Left lung (tissue), 10 donors: ENCODE measurements around the gene IL2. TPM values are rescaled to one million over a fixed set of nuclear protein-coding genes. Genes with fewer than 3 reads are reported as not detected.

Experiments used
- ATAC-seq: fragments of 200-7000 bp; cut with Tn5 transposase; one replicate; pipeline ENCODE4 v1.9.1; 2020; ENCODE audit warnings: moderate library complexity
- DNase-seq, 4 donors: peaks; one replicate each; pipeline ENCODE4 v3.0.0-alpha.2; 2013 to 2020
- H3K27ac ChIP-seq, 2 donors: fragments of 200-600 bp; sonication (generic) in 1 of 2; one replicate each; pipeline versions ENCODE4 v1.5.0 to v1.8.0; 2020 to 2021
- H3K27me3 ChIP-seq, 2 donors: fragments of 200-600 bp; sonication (generic) in 1 of 2; one replicate each; pipeline versions ENCODE4 v1.5.0 to v1.8.0; 2020 to 2021
- H3K36me3 ChIP-seq, 2 donors: fragments of 200-600 bp; sonication (generic) in 1 of 2; one replicate each; pipeline versions ENCODE4 v1.5.0 to v1.8.0; 2020 to 2021
- H3K4me1 ChIP-seq, 2 donors: fragments of 200-600 bp; one replicate each; pipeline ENCODE4 v1.8.0; 2021
- H3K4me3 ChIP-seq, 2 donors: fragments of 200-600 bp; sonication (generic) in 1 of 2; one replicate each; pipeline versions ENCODE4 v1.5.0 to v1.8.0; 2020 to 2021; ENCODE audit warnings: mild to moderate bottlenecking in 1 of 2
- H3K9me3 ChIP-seq, 2 donors: fragments of 200-600 bp; sonication (generic) in 1 of 2; one replicate each; pipeline versions ENCODE4 v1.5.0 to v1.8.0; 2020 to 2021
- intact Hi-C, 2 donors: fragments of 100-400 bp; cut with DNase I; formaldehyde crosslinking; loops; one replicate each; pipeline versions ENCODE4 v1.11.2 to v1.14.2; 2022
- polyA plus RNA-seq, 6 donors: library from polyadenylated mRNA; unstranded; fragments of 120-200 nt; gene quantifications; one replicate each; pipeline ENCODE4 v1.2.1, GENCODE V29; 2013; ENCODE audit not compliant: insufficient read length in 6 of 6
- total RNA-seq, 2 donors: library from RNA; stranded (reverse); fragmentation: NEBNext Ultra II Directional; extraction: Animal tissue kit (Norgen Biotek cat#: 25700); gene quantifications; one replicate each; pipeline ENCODE4 v1.2.1, GENCODE V29; 2021
- TF ChIP-seq, protein P1 (sequence below), 2 donors: fragments of 200-600 bp; sonication (generic) in 1 of 2; IDR thresholded peaks; one replicate each; pipeline versions ENCODE4 v1.5.0 to v1.8.0; 2021; ENCODE audit warnings: antibody characterized with exemption in 2 of 2
- donor health status: DM: no; HTN: yes; CAD: no.
- donor health status: DM: no; HTN: no; CAD: no.

The IL2 gene
- total and polyA plus RNA-seq, 8 donors, result not detected

GRCh38 chr4:122434285-122434684 lies 22.2 kb downstream of the IL2 start:
- Histone ChIP-seq H3K36me3 (no peaks in the 10 kb centered on the region), H3K4me1 (no peaks in the 10 kb centered on the region), H3K27ac (no peak overlapping the region), H3K9me3 (no peaks in the 10 kb centered on the region), H3K4me3 (no peak overlapping the region), H3K27me3 (no peaks in the 10 kb centered on the region)
- ATAC-seq (no peak), DNase-seq (no peak)
- TF ChIP-seq, protein P1, sequence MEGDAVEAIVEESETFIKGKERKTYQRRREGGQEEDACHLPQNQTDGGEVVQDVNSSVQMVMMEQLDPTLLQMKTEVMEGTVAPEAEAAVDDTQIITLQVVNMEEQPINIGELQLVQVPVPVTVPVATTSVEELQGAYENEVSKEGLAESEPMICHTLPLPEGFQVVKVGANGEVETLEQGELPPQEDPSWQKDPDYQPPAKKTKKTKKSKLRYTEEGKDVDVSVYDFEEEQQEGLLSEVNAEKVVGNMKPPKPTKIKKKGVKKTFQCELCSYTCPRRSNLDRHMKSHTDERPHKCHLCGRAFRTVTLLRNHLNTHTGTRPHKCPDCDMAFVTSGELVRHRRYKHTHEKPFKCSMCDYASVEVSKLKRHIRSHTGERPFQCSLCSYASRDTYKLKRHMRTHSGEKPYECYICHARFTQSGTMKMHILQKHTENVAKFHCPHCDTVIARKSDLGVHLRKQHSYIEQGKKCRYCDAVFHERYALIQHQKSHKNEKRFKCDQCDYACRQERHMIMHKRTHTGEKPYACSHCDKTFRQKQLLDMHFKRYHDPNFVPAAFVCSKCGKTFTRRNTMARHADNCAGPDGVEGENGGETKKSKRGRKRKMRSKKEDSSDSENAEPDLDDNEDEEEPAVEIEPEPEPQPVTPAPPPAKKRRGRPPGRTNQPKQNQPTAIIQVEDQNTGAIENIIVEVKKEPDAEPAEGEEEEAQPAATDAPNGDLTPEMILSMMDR (IDR thresholded peaks at IDR 0.05), result no peak
- intact Hi-C loops, result no loop called here

DNA sequence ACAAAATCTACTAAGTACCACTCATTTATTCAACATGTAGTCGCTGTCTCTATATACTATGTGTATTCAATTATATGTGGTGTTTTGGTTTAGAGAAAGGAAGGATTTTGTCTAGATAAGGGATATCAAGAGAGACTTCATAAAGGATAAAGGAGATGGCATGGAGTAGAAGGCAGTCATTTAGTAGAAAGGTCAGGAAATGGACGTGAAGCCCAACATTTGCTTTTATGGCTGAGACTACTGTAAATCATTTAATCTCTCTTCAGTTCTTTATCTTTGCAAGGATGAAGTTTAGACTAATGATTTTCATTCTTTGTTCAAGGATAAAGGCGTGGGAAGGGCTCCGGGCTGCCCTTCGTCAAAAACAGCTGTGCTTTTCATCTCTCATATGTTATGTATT lies 25.2 kb downstream of the IL2 start:
- intact Hi-C loops, result no loop called here
- no peak for ATAC-seq
- H3K9me3 ChIP-seq, result no peaks in the 10 kb centered on the region
- H3K27me3 ChIP-seq, result no peaks in the 10 kb centered on the region
- H3K4me1 ChIP-seq, result no peaks in the 10 kb centered on the region
- TF ChIP-seq, protein P1 (IDR thresholded peaks at IDR 0.05), result no peak
- H3K27ac ChIP-seq, result no peak overlapping the region
- H3K36me3 ChIP-seq, result no peaks in the 10 kb centered on the region
- no peak for DNase-seq
- no peak overlapping the region for H3K4me3 ChIP-seq

DNA sequence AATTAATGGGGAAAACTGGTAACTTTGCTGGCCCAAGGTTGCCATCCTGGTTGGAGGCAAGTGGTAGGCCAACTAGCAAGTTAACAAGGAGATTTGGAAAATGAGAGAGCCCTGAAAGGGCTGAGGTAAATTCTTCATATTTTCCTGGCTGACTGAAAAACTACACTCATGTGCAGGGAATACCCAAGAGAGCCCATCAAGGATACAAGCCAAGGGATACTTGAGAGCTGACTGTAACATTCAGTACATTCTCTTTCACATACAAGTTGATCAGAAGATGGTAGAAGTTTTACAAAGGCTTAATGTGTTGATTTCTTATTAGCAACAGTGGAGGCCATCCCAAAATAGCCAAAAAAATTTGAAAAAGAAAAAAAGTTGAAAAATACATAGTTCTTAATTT lies 33.3 kb downstream of the IL2 start:
- no peaks in the 10 kb centered on the region for H3K4me1 ChIP-seq
- no peak overlapping the region for H3K4me3 ChIP-seq
- intact Hi-C loops, result no loop called here
- H3K9me3 ChIP-seq, result peaks cover 0 to 20% of the 10 kb centered on the region in 2 donors
- TF ChIP-seq, protein P1 (IDR thresholded peaks at IDR 0.05), result no peak
- no peaks in the 10 kb centered on the region for H3K27me3 ChIP-seq
- DNase-seq (no peak), ATAC-seq (no peak)
- H3K36me3 ChIP-seq, result no peaks in the 10 kb centered on the region
- no peak overlapping the region for H3K27ac ChIP-seq

DNA sequence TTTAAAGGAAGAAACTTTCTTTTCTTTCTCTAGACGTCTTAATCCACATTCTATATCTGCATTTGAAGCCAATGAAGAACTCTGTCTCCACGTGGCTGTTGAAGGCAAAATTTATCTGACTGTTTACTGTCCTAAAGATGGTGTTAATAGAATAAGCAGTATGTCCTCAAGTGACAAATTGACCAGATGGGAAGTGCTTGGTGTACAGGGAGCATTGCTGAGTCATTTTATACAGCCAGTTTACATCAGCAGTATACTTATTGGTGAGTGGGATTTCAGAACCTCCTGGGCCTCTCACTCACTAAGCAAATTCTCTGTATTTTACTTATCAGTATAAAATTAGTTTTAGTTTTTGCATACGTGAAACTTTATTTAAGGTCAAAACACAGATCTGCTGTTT lies 44.0 kb downstream of the IL2 start:
- H3K27ac ChIP-seq, result no peak overlapping the region
- no peaks in the 10 kb centered on the region for H3K9me3 ChIP-seq
- intact Hi-C loops, result no loop called here
- H3K36me3 ChIP-seq, result no peaks in the 10 kb centered on the region
- ATAC-seq (no peak), DNase-seq (no peak)
- no peaks in the 10 kb centered on the region for H3K27me3 ChIP-seq
- H3K4me1 ChIP-seq, result no peaks in the 10 kb centered on the region
- TF ChIP-seq, protein P1 (IDR thresholded peaks at IDR 0.05), result no peak
- no peak overlapping the region for H3K4me3 ChIP-seq

DNA sequence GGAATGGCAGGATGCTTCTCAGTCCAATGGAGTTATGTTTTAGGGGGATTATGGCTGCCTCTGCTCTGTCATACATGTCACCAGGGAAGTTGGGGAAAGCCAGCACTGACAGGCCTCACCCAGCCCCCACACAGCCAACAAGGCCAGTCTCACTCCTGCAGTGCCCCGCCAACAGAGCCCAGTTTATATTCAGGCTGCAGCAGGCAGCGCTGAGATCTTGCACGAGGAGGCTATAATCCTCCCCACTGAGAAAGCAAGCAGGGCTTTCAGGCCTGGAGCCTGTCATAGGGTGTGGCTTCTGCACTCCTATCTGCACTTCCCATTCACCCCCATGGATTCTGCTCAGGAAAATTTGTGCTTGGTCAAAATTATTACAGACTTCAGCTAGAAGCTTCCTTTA lies 52.7 kb downstream of the IL2 start:
- Histone ChIP-seq H3K36me3 (no peaks in the 10 kb centered on the region), H3K27me3 (no peaks in the 10 kb centered on the region), H3K4me1 (no peaks in the 10 kb centered on the region), H3K27ac (no peak overlapping the region), H3K9me3 (no peaks in the 10 kb centered on the region), H3K4me3 (no peak overlapping the region)
- intact Hi-C loops, result no loop called here
- DNase-seq (peak in 1 of 4 donors; percentile 28), ATAC-seq (no peak)
- TF ChIP-seq, protein P1 (IDR thresholded peaks at IDR 0.05), result no peak

Other genes with a start within 250 kb of the IL2 start
- gene ADAD1, start 77.7 kb downstream of the IL2 start, total RNA-seq, result not detected
- gene ADAD1, start 77.7 kb downstream of the IL2 start, polyA plus RNA-seq, result not detected
- gene IL21, start 164.3 kb upstream of the IL2 start, total RNA-seq, result not detected
- not detected for gene IL21, start 164.3 kb upstream of the IL2 start, polyA plus RNA-seq